ENCODE data around the gene PC.

- no peak for TF ChIP-seq POLR2A (IDR thresholded peaks at IDR 0.05)
- TF ChIP-seq CTCF (IDR thresholded peaks at IDR 0.05): no peak
Measured at GRCh38 chr11:66978717-66979116, 20.5 kb upstream of the PC start.
